Neural cell (in vitro differentiated cells): ENCODE results near the gene EPHB4.

Source experiments
- EZH2 ChIP-seq: fragments of 200-600, 300-800 bp; shearing (Covaris generic), sonication (generic); IDR thresholded peaks from 2 replicates; pipeline ENCODE4 v1.6.1; 2014; ENCODE audit warnings: antibody characterized with exemption, low read length, borderline replicate concordance, mild to moderate bottlenecking; ENCODE audit not compliant: insufficient read depth, poor library complexity, severe bottlenecking
- REST ChIP-seq: IDR thresholded peaks from 2 replicates; pipeline ENCODE4 v1.6.1; 2012; ENCODE audit warnings: borderline replicate concordance

GRCh38 chr7:100829150-100829716 is 1.9 kb upstream of the EPHB4 start:
- no peak for TF ChIP-seq EZH2
- no peak for TF ChIP-seq REST
